ENCODE data around the gene KCNF1. TPM values are rescaled to one million over a fixed set of nuclear protein-coding genes. Genes with fewer than 3 reads are reported as not detected.

KCNF1 gene
- total and polyA plus RNA-seq, 2 of the 8 experiments (the other 6 are each of a cell fraction or from before 2014, with no cell fraction given): 0.48 to 1.5 TPM

- TF ChIP-seq SUZ12 (IDR thresholded peaks at IDR 0.05; ENCODE audit: low read length) (no peak), TCF12 (IDR thresholded peaks at IDR 0.05; ENCODE audit: low read depth, low read length) (no peak), SIRT6 (IDR thresholded peaks at IDR 0.05; ENCODE audit: low read length) (no peak), RFX5 (IDR thresholded peaks at IDR 0.05; ENCODE audit: borderline replicate concordance, low read depth, low read length) (no peak)
These were observed 47.5 kb upstream of the KCNF1 start (continued) for GRCh38 chr2:10864251-10864650.
